Stimulated activated CD4-positive, alpha-beta T cell treated with anti-CD3 and anti-CD28 coated beads, Interleukin-4, amount 100 ng/mL, for 24 hours (primary cell): ENCODE data around the gene AFF1.

ENCODE experiments used
- DNase-seq: peaks from one replicate; pipeline ENCODE4 v3.0.0-alpha.2; 2020

The AFF1 gene

GRCh38 chr4:87092389-87093141 is 157.8 kb downstream of the AFF1 start:
- DNase-seq, result no peak

- DNase-seq, result peak; percentile 52
These were observed 158.8 kb downstream of the AFF1 start for GRCh38 chr4:87093443-87094123.

- no peak for DNase-seq
These were observed 162.3 kb downstream of the AFF1 start for GRCh38 chr4:87097075-87097474.

- DNase-seq, result no peak
These were observed 165.4 kb downstream of the AFF1 start for GRCh38 chr4:87100168-87100567.

GRCh38 chr4:87101543-87102199 is 166.9 kb downstream of the AFF1 start:
- no peak for DNase-seq

- DNase-seq, result no peak
These were observed 168.3 kb downstream of the AFF1 start for GRCh38 chr4:87103086-87103485.

GRCh38 chr4:87103691-87104187 is 168.9 kb downstream of the AFF1 start:
- no peak for DNase-seq

- DNase-seq, result no peak
These were observed 170.5 kb downstream of the AFF1 start for GRCh38 chr4:87105101-87105845.

GRCh38 chr4:87108142-87108546 is 173.3 kb downstream of the AFF1 start:
- DNase-seq, result peak; percentile 9

- no peak for DNase-seq
These were observed 174.3 kb downstream of the AFF1 start for GRCh38 chr4:87109121-87109520.

GRCh38 chr4:87109945-87110344 is 175.1 kb downstream of the AFF1 start:
- DNase-seq, result no peak

- no peak for DNase-seq
These were observed 177.3 kb downstream of the AFF1 start for GRCh38 chr4:87112063-87112462.

- no peak for DNase-seq
These were observed 179.6 kb downstream of the AFF1 start for GRCh38 chr4:87114245-87115062.

GRCh38 chr4:87116231-87116630 is 181.4 kb downstream of the AFF1 start:
- no peak for DNase-seq

- no peak for DNase-seq
These were observed 182.4 kb downstream of the AFF1 start for GRCh38 chr4:87117051-87117731.

GRCh38 chr4:87117732-87118075 is 182.9 kb downstream of the AFF1 start:
- DNase-seq, result no peak

- DNase-seq, result no peak
These were observed 183.6 kb downstream of the AFF1 start for GRCh38 chr4:87118421-87118820.

GRCh38 chr4:87118826-87119225 is 184.0 kb downstream of the AFF1 start:
- no peak for DNase-seq

GRCh38 chr4:87120010-87120409 is 185.2 kb downstream of the AFF1 start:
- DNase-seq, result no peak

GRCh38 chr4:87120411-87121162 is 185.8 kb downstream of the AFF1 start:
- DNase-seq, result no peak
